T47D (cell line): ENCODE data around the gene SBNO2.

Source experiments
- DNase-seq, 2 experiments: peaks; one replicate each; pipeline versions ENCODE4 v3.0.0 to v3.0.0-alpha.2; 2011 to 2012; ENCODE audit warnings: low read depth in 1 of 2, low spot score in 1 of 2
- JUND ChIP-seq: IDR thresholded peaks from 2 replicates; pipeline ENCODE4 v1.6.1; 2012; ENCODE audit warnings: low read depth
- in situ Hi-C: cut with HindIII; loops from 2 replicates; pipeline ENCODE4 v1.10.0; 2016; ENCODE audit warnings: low sequenced_read_pairs, low pct_unique_long_range_greater_than_20kb

Gene SBNO2

DNA sequence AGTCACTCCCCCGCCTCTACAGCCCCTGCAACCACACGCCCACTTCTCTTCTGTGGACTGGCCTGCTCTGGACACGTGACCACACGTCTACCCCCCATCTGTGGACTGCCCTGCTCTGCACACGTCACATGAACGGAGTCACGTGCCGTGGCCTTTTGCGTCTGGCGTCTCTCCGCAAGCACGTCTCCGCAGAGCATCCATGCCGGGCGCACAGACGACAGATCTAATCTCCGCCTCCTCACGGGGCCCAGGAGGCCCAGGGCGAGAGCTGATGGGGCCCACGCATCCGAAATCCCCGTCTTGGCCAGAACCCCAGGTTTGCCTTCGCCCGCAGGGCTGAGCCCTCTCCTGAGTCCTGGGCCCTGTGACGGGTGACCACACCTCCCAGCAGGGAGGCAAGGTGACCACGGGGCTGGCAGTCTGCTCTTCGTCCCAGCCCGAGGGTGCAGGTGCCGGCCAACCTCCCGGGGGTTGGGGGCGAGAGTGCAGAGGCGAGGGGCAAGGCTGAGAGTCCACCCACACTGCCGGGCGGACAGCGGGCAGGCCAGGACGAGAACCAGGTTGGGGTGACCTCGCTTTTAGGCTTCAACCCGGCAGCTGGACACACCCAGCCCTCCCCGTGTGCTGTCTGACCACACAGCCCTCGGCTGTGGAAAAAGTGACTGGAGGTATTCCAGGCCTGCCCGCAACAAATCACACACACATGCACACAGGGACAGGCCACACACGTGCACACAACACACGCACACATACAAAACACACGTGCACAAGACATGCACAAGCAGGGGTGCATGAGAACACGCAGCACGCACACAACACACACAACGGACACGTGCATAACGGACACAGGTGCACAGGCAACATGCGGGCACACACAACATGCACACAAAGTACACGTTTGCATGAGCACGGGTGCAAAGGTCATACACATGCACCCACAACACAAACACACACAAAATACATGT is 3.9 kb downstream of the SBNO2 start:
- in situ Hi-C loops, result no loop called here
- peak; percentile 58 to 97 for DNase-seq
- TF ChIP-seq JUND, result no peak

DNA sequence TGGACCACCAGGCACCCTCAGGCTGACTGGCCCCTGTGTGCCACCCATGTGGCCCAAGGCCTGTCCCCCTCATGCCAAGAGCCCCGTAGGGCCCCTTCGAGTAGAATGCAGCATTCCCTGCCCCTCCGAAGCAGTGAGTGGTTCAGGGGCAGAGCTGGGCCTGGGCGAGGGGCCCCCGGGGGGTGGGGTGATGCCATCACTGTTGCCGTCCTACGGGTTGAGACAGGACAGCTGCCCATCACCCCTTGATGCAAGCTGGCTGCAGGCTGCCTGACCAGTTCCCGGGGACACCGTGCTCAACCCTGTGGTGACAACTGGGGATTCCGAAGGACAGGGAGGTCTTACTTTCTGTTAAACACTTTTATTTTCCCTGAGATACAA is 4.7 kb downstream of the SBNO2 start:
- no peak for TF ChIP-seq JUND
- in situ Hi-C loops, result no loop called here
- peak in 1 of 2 experiments; percentile 67 for DNase-seq

DNA sequence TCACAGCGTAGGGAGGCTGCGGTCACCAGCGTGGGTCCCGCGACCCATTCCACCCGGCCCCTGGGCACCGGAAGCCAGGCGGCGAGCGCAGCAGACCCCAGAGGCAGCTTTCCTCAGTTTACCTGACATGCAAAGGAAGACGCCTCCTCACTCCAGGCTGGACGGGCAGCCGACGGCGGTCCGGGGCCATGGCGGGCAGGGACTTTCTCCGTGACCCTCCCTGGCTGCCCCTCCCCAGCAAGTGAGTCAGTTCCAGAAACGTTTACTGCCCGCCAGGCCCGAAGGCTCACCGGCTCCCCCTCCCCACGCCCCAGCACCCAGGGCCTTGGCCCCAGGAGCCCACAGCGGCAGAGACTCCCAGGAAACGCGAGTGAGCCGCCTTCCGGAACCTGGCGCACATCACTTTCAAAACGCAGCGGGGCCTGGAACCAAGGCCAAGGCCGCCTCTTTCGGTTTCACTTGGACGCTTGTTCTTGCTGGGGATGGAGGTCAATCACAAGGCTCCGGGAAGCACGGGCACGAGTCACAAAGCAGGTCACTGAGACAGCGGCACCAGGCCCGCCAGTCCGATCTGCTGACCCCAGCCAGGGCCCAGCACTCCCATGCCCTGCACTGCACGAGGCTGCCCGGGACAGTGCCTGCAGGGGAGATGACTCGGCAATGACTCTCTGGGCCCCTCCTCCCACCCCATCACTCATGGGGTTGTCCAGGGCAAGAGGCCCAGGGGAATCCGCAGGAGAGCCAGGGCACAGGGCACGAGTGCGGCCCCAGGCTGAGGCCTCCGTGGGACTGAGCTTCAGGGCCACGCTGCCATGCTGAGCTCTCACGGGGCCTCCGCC is 5.3 kb downstream of the SBNO2 start:
- in situ Hi-C loops, result no loop called here
- no peak for TF ChIP-seq JUND
- peak in 1 of 2 experiments; percentile 86 for DNase-seq

DNA sequence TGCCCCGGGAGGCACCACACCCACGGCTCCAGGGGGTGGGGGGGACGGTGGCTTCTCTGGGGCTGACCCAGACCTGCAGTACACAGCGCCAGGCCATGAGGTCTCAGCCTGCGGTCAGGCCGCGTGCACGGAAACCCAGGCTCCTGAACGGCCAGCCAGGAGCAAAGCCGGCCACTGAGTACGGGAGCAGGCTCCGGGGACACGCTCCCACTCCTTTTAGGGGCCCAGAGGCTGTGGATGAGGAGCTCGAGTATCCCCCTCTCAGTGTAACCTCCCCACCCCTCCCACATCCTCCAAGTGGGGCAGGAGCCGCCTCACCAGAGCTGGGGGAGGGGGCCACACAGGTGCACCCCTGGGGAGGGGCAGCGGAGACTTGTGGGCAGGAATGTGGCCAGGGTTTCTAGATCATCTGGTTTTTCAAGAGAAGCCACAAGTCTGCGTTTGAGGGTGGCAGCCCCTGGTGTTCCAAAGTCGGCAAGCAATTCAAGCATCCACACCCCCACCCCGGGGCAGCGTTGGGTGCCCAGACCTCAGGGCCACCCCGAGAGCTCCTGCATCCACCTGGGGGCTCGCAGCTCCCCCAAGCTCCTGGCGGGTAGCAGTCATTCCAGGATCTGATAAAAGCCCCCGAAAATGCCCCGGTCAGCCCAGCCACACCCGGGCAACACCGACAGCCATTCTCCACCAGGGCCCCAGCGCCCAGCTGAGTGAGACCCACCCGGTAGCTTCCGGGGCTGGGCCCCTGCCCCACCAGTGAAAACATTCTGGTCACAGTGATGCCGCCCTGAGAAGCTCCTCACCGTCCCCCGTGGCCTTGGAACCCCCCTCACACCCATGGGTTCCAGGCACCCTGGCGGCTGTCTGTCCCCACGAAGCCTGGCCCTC is 6.1 kb downstream of the SBNO2 start:
- in situ Hi-C loops, result no loop called here
- DNase-seq, result peak in 1 of 2 experiments; percentile 94
- no peak for TF ChIP-seq JUND

DNA sequence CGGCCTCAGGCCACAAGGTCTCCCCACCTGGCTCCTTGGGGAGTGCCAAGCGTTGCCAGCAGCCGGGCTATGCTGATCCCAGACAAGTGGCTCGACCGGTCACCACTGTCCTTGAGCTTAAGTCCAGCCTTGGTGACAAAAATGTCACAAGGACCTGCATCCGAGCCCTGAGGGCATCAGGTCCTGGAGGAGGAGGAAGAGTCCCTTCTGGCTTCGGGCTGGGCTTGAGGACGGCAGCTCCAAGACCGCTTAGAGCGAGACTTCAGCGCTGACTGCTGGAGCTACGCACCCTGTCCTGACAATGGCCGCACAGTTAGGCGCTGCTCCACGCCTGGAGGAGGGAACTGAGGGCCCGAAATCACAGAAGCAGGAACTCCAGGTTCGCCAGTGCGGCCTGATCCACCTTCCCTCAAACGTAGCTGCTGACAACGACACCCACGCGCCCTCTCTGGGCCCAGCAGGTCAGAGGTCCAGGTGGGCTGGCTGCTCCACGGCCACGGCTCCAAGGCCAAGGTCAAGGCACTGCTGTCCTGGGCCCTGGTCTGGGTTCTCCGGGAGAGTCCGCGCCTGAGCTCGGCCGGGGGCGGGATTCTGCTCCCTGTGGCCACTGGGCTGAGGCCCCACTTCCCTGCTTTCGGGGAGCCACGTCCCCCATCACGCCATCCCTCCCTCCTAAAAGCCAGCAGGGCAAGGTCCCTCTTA is 7.0 kb downstream of the SBNO2 start:
- DNase-seq, result peak in 1 of 2 experiments; percentile 96
- no peak for TF ChIP-seq JUND
- in situ Hi-C loops, result no loop called here

DNA sequence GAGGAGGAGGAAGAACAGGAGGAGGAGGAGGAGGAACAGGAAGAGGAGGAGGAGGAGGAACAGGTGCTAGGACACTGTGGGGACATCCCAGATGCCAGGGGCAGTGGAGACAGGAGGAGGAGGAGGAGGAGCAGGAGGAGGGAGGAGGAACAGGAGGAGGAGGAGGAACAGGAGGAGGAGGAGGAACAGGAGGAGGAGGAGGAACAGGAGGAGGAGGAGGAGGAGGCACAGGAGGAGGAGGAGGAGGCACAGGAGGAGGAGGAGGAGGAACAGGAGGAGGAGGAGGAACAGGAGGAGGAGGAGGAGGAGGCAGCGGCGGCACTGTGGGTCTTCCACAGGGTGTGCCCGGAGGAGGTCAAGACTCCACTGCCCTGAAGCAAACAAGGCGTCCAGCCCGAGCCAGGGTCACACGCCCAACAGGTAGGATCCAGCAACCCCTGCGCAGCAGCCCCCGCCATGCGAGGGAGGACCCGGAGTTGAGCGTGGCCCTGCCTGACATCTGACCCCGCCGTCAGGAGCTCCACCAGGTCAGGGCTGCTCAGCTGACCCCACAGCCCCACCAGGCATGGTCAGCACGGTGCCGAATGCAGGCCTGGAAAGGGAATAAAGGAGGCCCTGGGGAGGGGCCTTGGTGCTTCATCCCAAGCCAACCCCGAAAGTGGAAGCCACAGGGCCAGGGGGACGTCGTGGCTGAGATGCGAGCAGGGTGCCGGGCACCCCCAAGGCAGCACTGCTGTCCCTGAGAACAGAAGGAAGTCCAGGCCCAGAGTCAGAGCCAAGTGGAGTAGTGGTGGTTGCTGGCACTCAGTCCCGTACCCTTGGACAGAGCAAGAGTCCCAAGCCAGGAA is 9.2 kb downstream of the SBNO2 start:
- in situ Hi-C loops, result no loop called here
- peak in 1 of 2 experiments; percentile 66 for DNase-seq
- TF ChIP-seq JUND, result no peak

DNA sequence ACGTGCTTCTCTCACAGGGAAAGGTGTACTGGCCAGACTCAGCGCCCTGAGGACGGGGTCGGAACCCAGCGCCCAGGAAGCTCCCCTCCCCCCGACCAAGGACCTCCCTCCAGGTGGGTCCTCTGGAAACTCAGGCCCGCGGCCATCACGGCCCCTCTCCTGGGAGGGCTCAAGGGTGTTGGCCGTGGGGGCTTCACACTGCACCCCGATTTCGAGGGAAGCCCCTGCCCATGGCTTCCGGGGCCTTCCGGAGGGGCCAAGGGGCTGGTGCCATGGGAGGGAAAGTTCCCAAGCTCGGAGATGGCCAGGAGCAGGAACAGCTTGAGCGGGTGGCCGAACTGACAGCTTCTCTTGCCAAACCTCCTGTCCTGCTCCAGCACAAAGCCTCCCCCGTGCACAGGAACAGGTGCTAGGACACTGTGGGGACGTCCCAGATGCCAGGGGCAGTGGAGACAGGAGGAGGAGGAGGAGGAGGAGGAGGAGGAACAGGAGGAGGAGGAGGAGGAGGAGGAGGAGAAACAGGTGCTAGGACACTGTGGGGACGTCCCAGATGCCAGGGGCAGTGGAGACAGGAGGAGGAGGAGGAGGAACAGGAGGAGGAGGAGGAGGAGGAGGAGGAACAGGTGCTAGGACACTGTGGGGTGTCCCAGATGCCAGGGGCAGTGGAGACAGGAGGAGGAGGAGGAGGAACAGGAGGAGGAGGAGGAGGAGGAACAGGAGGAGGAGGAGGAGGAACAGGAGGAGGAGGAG is 10.0 kb downstream of the SBNO2 start:
- DNase-seq, result peak; percentile 61 to 97
- no peak for TF ChIP-seq JUND
- in situ Hi-C loops, result no loop called here

DNA sequence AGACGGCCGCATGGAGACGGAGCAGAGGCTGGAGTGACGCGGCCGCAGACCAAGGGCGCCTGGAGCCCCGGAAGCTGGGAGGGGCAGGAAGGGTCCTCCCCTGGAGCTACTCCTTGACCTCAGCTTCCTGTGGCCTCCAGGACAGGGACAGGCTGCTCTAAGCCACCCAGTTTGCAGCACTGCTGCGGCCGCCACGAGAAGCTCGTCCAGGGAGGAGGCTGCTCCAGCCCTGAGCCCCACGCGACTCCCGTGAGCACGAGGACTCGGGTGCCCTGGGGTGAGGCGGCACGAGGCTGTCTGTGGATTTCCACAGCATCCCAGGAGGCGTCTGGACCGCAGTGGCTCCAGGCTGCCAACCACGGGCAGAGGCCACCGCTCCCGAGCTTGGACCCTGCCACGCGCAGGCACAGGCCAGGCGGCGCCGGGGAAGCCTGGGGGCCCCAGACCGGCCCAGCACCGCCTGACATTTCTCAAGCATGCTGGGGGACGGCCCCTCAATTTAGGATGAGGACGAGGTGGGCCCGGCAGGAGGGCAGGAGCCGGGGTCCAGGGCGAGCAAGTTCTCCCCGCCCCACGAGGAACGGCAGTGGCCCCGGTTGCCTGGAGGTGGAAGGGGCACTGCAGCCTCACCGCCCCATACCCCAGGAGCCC is 10.7 kb downstream of the SBNO2 start:
- no peak for TF ChIP-seq JUND
- in situ Hi-C loops, result no loop called here
- DNase-seq, result no peak

DNA sequence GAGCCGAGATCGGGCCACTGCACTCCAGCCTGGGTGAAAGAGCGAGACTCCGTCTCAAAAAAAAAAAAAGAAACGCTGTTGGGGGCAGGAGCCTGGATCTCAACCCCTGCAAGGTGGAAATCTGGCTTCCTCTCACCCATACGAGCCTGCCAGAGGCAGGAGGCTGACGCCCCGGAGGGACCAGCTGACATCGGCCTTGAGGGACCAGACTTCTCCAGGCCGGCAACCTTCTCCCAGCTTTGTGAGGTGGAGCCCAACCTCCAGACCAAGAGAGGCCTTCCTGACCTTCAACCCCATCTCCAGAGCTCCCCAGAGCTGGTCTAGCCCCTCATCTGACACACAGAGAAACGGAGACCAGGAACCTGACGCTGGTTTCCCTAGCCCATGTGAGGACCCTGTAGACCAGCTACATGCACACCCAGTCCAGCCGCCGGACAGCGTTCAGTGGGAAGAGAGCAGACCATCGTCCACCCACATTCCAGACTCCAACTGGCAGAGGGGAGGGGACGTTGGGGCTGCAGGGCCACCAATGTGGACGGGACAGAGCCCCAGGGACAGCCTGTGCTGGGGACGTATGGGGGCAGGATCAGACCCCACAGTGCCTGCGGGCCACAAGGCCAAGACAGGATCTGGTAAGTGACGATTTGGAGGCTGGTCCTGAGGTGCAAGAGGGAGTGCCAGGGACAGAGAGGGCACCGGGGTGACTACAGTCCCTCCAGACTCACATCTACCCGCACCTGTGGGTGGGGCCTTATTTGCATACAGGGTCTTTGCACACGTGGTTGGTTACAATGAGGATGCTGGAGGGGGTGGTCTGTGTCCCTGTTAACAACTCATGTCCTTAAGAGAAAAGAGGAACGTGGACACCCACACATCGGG is 11.4 kb downstream of the SBNO2 start:
- in situ Hi-C loops, result no loop called here

More for the DNA sequence above, 11.4 kb downstream of the SBNO2 start:
- DNase-seq, result no peak
- no peak for TF ChIP-seq JUND
